ENCODE data around the gene RTTN. TPM values are rescaled to one million over a fixed set of nuclear protein-coding genes. Genes with fewer than 3 reads are reported as not detected.

The RTTN gene
- total and polyA plus RNA-seq, 10 of the 15 experiments (the other 5 are each of a cell fraction or from before 2014, with no cell fraction given), result 9.4 to 36.6 (median 15.7) TPM

- no peak for DNase-seq (ENCODE audit: low read depth, low spot score)
- Histone ChIP-seq H3K9me3 (replicated peaks; ENCODE audit: control insufficient read depth, insufficient read depth, low read length) (no peaks in the 10 kb centered on the region; the same call in 2 of the 3 replicates), H3K36me3 (ENCODE audit: control insufficient read depth in 2 of 2, insufficient read depth in 2 of 2, low read length in 1 of 2) (peaks cover 3% of the 10 kb centered on the region in 2 experiments; a peak in 3 of 4 replicates), H2AFZ (ENCODE audit: control insufficient read depth, low read depth, low read length) (no peak overlapping the region), H4K20me1 (ENCODE audit: control insufficient read depth, insufficient read depth) (no peaks in the 10 kb centered on the region), H3K4me3 (no peak overlapping the region), H3K4me1 (ENCODE audit: control insufficient read depth, insufficient read depth, low read length) (no peaks in the 10 kb centered on the region), H3K9ac (ENCODE audit: control insufficient read depth, insufficient read depth, low read length) (no peak overlapping the region), H3K79me2 (ENCODE audit: control insufficient read depth, insufficient read depth, low read length) (no peaks in the 10 kb centered on the region), H3K4me2 (ENCODE audit: control insufficient read depth, insufficient read depth) (no peak overlapping the region), H3K27me3 (replicated peaks in 1 of 2; ENCODE audit: control insufficient read depth in 2 of 2, insufficient read depth in 2 of 2, low read length in 1 of 2) (no peaks in the 10 kb centered on the region), H3K27ac (ENCODE audit: control insufficient read depth, insufficient read depth) (no peak overlapping the region)
- in situ Hi-C loops (cut with MboI) (no loop called here), intact Hi-C loops (cut with micrococcal nuclease; ENCODE audit: unreplicated experiment) (no loop called here)
- no TSS peak for BruUV-seq (replicated peaks)
- SMC1A ChIA-PET (ENCODE audit: uncharacterized antibody, unreplicated experiment), result interaction anchor here (0.9 kb wide), 1 partner anchor 20 kb away, joined by 3 read pairs; no protein-coding TSS in a partner anchor
- RAD21 ChIA-PET (ENCODE audit: unreplicated experiment), result no interaction called here
- ATAC-seq, result no peak
- POLR2A ChIA-PET, result no interaction called here
- WGBS (ENCODE audit: insufficient coverage, insufficient replicate concordance, low lambda C conversion rate, missing lambda C conversion rate), result 100% methylated on average over 6 of the region's 6 CpGs
- CTCF ChIA-PET, result no interaction called here
- FAIRE-seq, result no peak
- TF ChIP-seq ZBTB40 (IDR thresholded peaks at IDR 0.05; ENCODE audit: borderline replicate concordance) (no peak), PAX8 (IDR thresholded peaks at IDR 0.05) (no peak), ATF7 (IDR thresholded peaks at IDR 0.05; ENCODE audit: low read depth) (no peak), BHLHE40 (IDR thresholded peaks at IDR 0.05; ENCODE audit: borderline replicate concordance in 1 of 2, low read depth in 2 of 2, low read length in 1 of 2) (no peak), USF1 (IDR thresholded peaks at IDR 0.05; ENCODE audit: borderline replicate concordance, extremely low read length, insufficient read depth, low read depth, low read length) (no peak), ATF3 (IDR thresholded peaks at IDR 0.05; ENCODE audit: borderline replicate concordance, extremely low read depth, low read depth, low read length) (no peak), RCOR1 (conservative IDR thresholded peaks at IDR 0.05; ENCODE audit: low read depth, low read length) (no peak), ELK1 (IDR thresholded peaks at IDR 0.05; ENCODE audit: low read depth, low read length) (no peak), MTA3 (IDR thresholded peaks at IDR 0.05; ENCODE audit: borderline replicate concordance, low read length) (no peak), CBFB (IDR thresholded peaks at IDR 0.05; ENCODE audit: low read depth) (no peak), RUNX3 (IDR thresholded peaks at IDR 0.05; ENCODE audit: low read length) (no peak), NFIC (IDR thresholded peaks at IDR 0.05; ENCODE audit: low read depth, low read length) (no peak), BACH1 (IDR thresholded peaks at IDR 0.05; ENCODE audit: borderline replicate concordance) (no peak), IRF4 (IDR thresholded peaks at IDR 0.05; ENCODE audit: low read depth, low read length) (no peak), BCLAF1 (IDR thresholded peaks at IDR 0.05) (no peak), SRF (IDR thresholded peaks at IDR 0.05; ENCODE audit: low read depth in 2 of 2, low read length in 2 of 2) (no peak)
Observed at GRCh38 chr18:70107091-70107490, 98.4 kb downstream of the RTTN start.
